AG09319 (cell line): ENCODE data around the gene GRM3.

Source experiments
- DNase-seq: peaks from one replicate; pipeline ENCODE4 v3.0.0-alpha.2; 2010; ENCODE audit warnings: low read depth; ENCODE audit errors: extremely low read depth
- TF ChIP-seq, protein P1 (sequence below): IDR thresholded peaks from 2 replicates; pipeline ENCODE4 v1.5.1; 2011; ENCODE audit warnings: low read depth, mild to moderate bottlenecking, inconsistent platforms, low read length, moderate library complexity

GRM3 gene

DNA sequence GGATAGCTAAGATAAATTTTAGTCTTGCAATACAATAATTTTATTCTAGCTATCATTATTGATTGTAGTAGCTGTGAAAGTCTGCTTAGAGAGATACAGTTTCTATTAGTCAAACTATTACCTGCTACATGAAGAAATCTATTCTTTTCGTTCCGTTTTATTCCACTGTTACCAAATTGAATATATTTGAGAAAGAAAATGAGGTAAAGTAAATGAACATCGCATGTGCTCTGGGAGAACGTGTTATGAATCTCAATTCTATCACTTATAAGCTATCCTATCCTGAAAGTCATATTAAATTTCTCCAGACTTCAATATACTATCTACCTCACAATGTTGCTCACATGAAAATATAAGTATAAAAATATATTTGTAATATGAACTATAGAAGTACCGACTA, 21.3 kb downstream of the GRM3 start:
- TF ChIP-seq, protein P1, sequence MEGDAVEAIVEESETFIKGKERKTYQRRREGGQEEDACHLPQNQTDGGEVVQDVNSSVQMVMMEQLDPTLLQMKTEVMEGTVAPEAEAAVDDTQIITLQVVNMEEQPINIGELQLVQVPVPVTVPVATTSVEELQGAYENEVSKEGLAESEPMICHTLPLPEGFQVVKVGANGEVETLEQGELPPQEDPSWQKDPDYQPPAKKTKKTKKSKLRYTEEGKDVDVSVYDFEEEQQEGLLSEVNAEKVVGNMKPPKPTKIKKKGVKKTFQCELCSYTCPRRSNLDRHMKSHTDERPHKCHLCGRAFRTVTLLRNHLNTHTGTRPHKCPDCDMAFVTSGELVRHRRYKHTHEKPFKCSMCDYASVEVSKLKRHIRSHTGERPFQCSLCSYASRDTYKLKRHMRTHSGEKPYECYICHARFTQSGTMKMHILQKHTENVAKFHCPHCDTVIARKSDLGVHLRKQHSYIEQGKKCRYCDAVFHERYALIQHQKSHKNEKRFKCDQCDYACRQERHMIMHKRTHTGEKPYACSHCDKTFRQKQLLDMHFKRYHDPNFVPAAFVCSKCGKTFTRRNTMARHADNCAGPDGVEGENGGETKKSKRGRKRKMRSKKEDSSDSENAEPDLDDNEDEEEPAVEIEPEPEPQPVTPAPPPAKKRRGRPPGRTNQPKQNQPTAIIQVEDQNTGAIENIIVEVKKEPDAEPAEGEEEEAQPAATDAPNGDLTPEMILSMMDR, result no peak
- DNase-seq, result no peak

- DNase-seq, result no peak
- TF ChIP-seq, protein P1, result no peak
These were observed 22.0 kb downstream of the GRM3 start for GRCh38 chr7:86665669-86666068.

DNA sequence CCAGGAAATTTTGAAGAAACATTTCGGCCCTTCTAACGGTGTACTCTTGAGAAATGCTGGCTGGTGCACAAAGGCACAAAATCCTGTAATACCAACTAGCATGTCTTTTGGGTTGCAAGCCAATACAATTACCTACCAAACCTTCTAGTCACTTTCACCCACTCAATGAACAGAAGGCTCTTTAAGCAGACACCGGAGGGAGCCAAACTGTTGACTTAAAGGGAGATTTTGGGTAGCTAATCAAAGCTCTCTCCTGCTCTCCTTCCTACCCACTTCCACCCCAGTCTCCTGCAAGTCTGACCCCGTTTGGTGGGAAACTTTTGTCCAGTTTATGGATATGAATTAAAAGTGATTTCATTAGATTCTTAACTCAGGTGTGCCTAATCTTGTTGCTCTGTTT, 24.0 kb downstream of the GRM3 start:
- TF ChIP-seq, protein P1, result no peak
- no peak for DNase-seq

DNA sequence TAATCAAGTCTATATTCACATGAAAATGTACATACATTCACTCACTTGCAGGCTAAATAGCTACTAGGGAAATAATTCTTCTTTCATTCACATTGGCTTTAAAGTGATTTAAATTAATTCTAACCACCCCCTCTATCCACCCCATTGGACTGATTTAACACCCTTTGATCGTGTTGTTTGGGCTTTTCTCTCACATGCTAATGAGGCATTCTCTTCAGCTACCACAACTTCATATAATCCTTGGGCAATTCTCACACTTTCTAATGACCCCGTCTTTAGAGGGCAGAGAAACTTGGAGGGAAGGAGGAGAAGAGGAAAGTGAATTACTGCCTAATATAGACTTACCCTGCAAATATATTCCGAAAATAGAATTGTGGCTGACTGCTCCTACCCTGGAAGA, 24.6 kb downstream of the GRM3 start:
- TF ChIP-seq, protein P1, result no peak

GRCh38 chr7:86687831-86688230, 44.1 kb downstream of the GRM3 start:
- TF ChIP-seq, protein P1, result no peak

More for the DNA sequence above, 24.6 kb downstream of the GRM3 start:
- DNase-seq, result no peak

GRCh38 chr7:86689363-86689762, 45.7 kb downstream of the GRM3 start:
- TF ChIP-seq, protein P1, result no peak
- no peak for DNase-seq

More at GRCh38 chr7:86687831-86688230, 44.1 kb downstream of the GRM3 start:
- no peak for DNase-seq

DNA sequence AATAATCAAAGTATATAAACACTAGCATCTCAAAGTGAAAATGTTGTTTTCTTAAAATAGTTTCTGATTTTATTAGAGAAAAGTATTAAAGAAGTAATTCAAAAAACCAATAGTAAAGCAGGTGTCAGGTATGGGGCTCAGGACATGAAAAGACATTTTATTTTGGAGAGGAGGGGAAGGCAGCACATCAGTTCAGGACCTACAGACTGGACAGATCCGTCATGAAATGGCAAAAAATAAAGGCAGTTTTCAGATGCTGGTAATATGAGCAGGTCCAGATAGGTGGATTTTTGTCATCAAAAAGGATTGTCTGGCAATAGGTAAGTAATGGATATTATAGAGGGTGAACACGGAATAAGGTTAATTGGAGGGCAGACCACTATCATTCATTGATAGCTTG, 49.0 kb downstream of the GRM3 start:
- TF ChIP-seq, protein P1, result no peak
- no peak for DNase-seq
